ENCODE data around the gene IGSF6. TPM values are rescaled to one million over a fixed set of nuclear protein-coding genes. Genes with fewer than 3 reads are reported as not detected.

Gene IGSF6
- polyA plus RNA-seq, 3 donors, result 86.2 to 276 (median 159) TPM

- no CpG with 5 or more reads among the region's 9 CpGs for WGBS (ENCODE audit: insufficient coverage)
- Mint-ChIP-seq H3K4me3 (no peak overlapping the region), H3K4me1 (peaks cover 9% of the 10 kb centered on the region), H3K9me3 (peaks cover 0 to 2% (median 0%) of the 10 kb centered on the region in 7 donors), H3K36me3 (no peaks in the 10 kb centered on the region), H3K27me3 (ENCODE audit: low read depth in 3 of 3) (peaks cover 0 to 11% (median 0%) of the 10 kb centered on the region in 3 donors), H3K27ac (no peak overlapping the region)
- no peak overlapping the region for H3K27ac ChIP-seq (ENCODE audit: low read depth in 1 of 2, low read length in 2 of 2)
- H3K9ac ChIP-seq (ENCODE audit: insufficient read depth, low read length, poor library complexity, severe bottlenecking), result no peak overlapping the region
- H3K4me2 ChIP-seq (replicated peaks; ENCODE audit: extremely low read depth, low read length, poor library complexity, severe bottlenecking), result no peak overlapping the region
- no peak for TF ChIP-seq CTCF (IDR thresholded peaks at IDR 0.05)
- no peaks in the 10 kb centered on the region for H3K27me3 ChIP-seq (ENCODE audit: control insufficient read depth in 2 of 2, insufficient read depth in 2 of 2, low read length in 2 of 2)
- H2AFZ ChIP-seq (ENCODE audit: insufficient read depth, low read depth, low read length, poor library complexity, severe bottlenecking), result no peak overlapping the region
- H4K20me1 ChIP-seq (ENCODE audit: insufficient read depth, low read length), result no peaks in the 10 kb centered on the region
- intact Hi-C loops (cut with micrococcal nuclease), result no loop called here
- H3K79me2 ChIP-seq (ENCODE audit: insufficient read depth, low read length), result no peaks in the 10 kb centered on the region
- no peaks in the 10 kb centered on the region for H3K36me3 ChIP-seq (replicated peaks in 1 of 2; ENCODE audit: control insufficient read depth in 1 of 2, insufficient read depth in 2 of 2, low read length in 2 of 2)
- no peaks in the 10 kb centered on the region for H3K9me3 ChIP-seq (replicated peaks in 1 of 2; ENCODE audit: control insufficient read depth in 1 of 2, insufficient read depth in 1 of 2, low read length in 2 of 2)
- H3K4me1 ChIP-seq (ENCODE audit: control insufficient read depth in 1 of 2, insufficient read depth in 2 of 2, low read length in 2 of 2), result peaks cover 4% of the 10 kb centered on the region in 2 donors
- H3K4me3 ChIP-seq (replicated peaks in 1 of 3; ENCODE audit: low read depth in 2 of 3, low read length in 3 of 3), result no peak overlapping the region
- DNase-seq, result no peak
Observed at GRCh38 chr16:21698169-21699032, 46.0 kb upstream of the IGSF6 start.

GRCh38 chr16:21697032-21697431 is 44.6 kb upstream of the IGSF6 start:
- Mint-ChIP-seq H3K9me3 (peaks cover 0 to 2% (median 0%) of the 10 kb centered on the region in 7 donors), H3K27me3 (ENCODE audit: low read depth in 3 of 3) (peaks cover 0 to 10% (median 3%) of the 10 kb centered on the region in 3 donors), H3K36me3 (no peaks in the 10 kb centered on the region), H3K4me1 (peaks cover 8% of the 10 kb centered on the region), H3K27ac (no peak overlapping the region), H3K4me3 (no peak overlapping the region)
- Histone ChIP-seq H2AFZ (ENCODE audit: insufficient read depth, low read depth, low read length, poor library complexity, severe bottlenecking) (no peak overlapping the region), H3K4me3 (replicated peaks in 1 of 3; ENCODE audit: low read depth in 2 of 3, low read length in 3 of 3) (no peak overlapping the region), H3K27ac (ENCODE audit: low read depth in 1 of 2, low read length in 2 of 2) (no peak overlapping the region), H4K20me1 (ENCODE audit: insufficient read depth, low read length) (no peaks in the 10 kb centered on the region), H3K79me2 (ENCODE audit: insufficient read depth, low read length) (no peaks in the 10 kb centered on the region), H3K36me3 (replicated peaks in 1 of 2; ENCODE audit: control insufficient read depth in 1 of 2, insufficient read depth in 2 of 2, low read length in 2 of 2) (no peaks in the 10 kb centered on the region), H3K4me1 (ENCODE audit: control insufficient read depth in 1 of 2, insufficient read depth in 2 of 2, low read length in 2 of 2) (no peaks in the 10 kb centered on the region), H3K9me3 (replicated peaks in 1 of 2; ENCODE audit: control insufficient read depth in 1 of 2, insufficient read depth in 1 of 2, low read length in 2 of 2) (no peaks in the 10 kb centered on the region), H3K4me2 (replicated peaks; ENCODE audit: extremely low read depth, low read length, poor library complexity, severe bottlenecking) (no peak overlapping the region), H3K27me3 (ENCODE audit: control insufficient read depth in 2 of 2, insufficient read depth in 2 of 2, low read length in 2 of 2) (no peaks in the 10 kb centered on the region), H3K9ac (ENCODE audit: insufficient read depth, low read length, poor library complexity, severe bottlenecking) (no peak overlapping the region)
- TF ChIP-seq CTCF (IDR thresholded peaks at IDR 0.05), result no peak
- DNase-seq, result no peak
- WGBS (ENCODE audit: insufficient coverage), result 100% methylated on average over 2 of the region's 5 CpGs
- intact Hi-C loops (cut with micrococcal nuclease), result no loop called here

Data from CD14-positive monocyte (primary cell).